Uterus (tissue), 2 donors: ENCODE data around the gene OR6C4.
"Not testable (repeated sequence)": the region's sequence is repeated elsewhere in the genome, so short reads cannot be mapped to it uniquely, and the experiment has no call there.

Experiments
- POLR2A ChIP-seq, 2 donors: fragments of 450-650 bp; IDR thresholded peaks; one replicate each; pipeline ENCODE4 v1.6.1; 2016; ENCODE audit warnings: antibody characterized with exemption in 2 of 2, mild to moderate bottlenecking in 1 of 2, moderate library complexity in 1 of 2
- TF ChIP-seq, protein P1 (sequence below), 4 experiments: fragments of 200-600 bp in 2 of 4; fragments of 450-650 bp in 2 of 4; sonication (generic) in 2 of 4; IDR thresholded peaks; one replicate each; pipeline ENCODE4 v1.5.1; 2016 to 2019; ENCODE audit warnings: antibody characterized with exemption in 4 of 4, mild to moderate bottlenecking in 2 of 4, moderate library complexity in 1 of 4

DNA sequence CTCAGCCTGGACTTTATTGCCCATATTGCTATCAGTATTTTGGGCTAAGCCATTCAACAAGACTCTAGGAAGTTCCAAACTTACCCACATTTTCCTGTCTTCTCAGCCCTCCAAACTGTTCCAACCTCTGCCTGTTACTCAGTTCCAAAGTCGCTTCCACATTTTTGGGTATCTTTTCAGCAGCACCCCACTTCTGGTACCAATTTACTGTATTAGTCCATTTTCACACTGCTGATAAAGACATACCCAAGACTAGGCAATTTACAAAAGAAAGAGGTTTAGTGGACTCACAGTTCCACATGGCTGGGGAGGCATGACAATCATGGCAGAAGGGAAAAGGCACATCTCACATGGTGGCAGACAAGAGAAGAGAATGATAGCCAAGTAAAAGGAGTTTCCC is 21.3 kb downstream of the OR6C4 start:
- TF ChIP-seq, protein P1, sequence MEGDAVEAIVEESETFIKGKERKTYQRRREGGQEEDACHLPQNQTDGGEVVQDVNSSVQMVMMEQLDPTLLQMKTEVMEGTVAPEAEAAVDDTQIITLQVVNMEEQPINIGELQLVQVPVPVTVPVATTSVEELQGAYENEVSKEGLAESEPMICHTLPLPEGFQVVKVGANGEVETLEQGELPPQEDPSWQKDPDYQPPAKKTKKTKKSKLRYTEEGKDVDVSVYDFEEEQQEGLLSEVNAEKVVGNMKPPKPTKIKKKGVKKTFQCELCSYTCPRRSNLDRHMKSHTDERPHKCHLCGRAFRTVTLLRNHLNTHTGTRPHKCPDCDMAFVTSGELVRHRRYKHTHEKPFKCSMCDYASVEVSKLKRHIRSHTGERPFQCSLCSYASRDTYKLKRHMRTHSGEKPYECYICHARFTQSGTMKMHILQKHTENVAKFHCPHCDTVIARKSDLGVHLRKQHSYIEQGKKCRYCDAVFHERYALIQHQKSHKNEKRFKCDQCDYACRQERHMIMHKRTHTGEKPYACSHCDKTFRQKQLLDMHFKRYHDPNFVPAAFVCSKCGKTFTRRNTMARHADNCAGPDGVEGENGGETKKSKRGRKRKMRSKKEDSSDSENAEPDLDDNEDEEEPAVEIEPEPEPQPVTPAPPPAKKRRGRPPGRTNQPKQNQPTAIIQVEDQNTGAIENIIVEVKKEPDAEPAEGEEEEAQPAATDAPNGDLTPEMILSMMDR (IDR thresholded peaks at IDR 0.05) = not testable (repeated sequence)
- TF ChIP-seq POLR2A (IDR thresholded peaks at IDR 0.05) = not testable (repeated sequence)
